WERI-Rb-1 (cell line): ENCODE results near the gene UGT1A6.

Source experiments
- DNase-seq: peaks from one replicate; pipeline ENCODE4 v3.0.0-alpha.2; 2020
- H3K27ac ChIP-seq: fragments of 250-450 bp; sonication (Bioruptor Pico); 2 replicates; pipeline ENCODE4 v1.5.1; 2020; ENCODE audit warnings: mild to moderate bottlenecking, moderate library complexity
- H3K27me3 ChIP-seq: fragments of 250-450 bp; sonication (Bioruptor Pico); 2 replicates; pipeline ENCODE4 v1.5.1; 2021; ENCODE audit warnings: mild to moderate bottlenecking, low read depth, moderate library complexity; ENCODE audit not compliant: insufficient read depth, severe bottlenecking
- H3K36me3 ChIP-seq: fragments of 250-450 bp; sonication (Bioruptor Pico); 2 replicates; pipeline ENCODE4 v1.5.1; 2020; ENCODE audit warnings: mild to moderate bottlenecking, moderate library complexity
- H3K4me3 ChIP-seq: 2 replicates; pipeline ENCODE4 v1.5.1; 2011; ENCODE audit warnings: low read depth, mild to moderate bottlenecking, control low read depth, low read length
- H3K9me3 ChIP-seq: fragments of 250-450 bp; sonication (Bioruptor Pico); 2 replicates; pipeline ENCODE4 v1.5.1; 2021; ENCODE audit warnings: mild to moderate bottlenecking, moderate library complexity; ENCODE audit not compliant: severe bottlenecking
- TF ChIP-seq, protein P1 (sequence below): IDR thresholded peaks from 2 replicates; pipeline ENCODE4 v1.5.1; 2011; ENCODE audit warnings: low read depth, mild to moderate bottlenecking, control low read depth, inconsistent platforms, low read length

The UGT1A6 gene

DNA sequence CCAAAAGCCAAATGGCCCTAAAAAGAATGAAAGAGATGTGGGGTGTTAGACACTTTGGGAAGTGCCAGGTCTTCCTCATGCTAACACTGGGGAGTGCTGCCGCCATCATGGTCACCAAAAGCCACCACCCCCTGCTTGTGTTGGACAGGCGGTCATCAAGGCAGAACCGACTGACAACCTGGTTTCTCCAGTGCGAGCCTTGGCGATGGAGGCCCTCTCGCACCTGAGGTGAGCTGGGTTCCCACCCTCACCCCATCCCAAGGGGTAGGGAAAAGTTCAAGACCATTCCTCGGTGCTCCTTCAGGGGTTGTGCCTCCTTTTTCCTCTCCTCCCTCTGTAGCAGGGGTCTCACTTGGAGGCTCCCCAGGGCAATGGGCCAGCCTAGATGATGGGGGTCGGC, 119.0 kb downstream of the UGT1A6 start:
- H3K9me3 ChIP-seq, result no peaks in the 10 kb centered on the region
- peak; percentile 2 for DNase-seq

GRCh38 chr2:233813236-233814055, 120.8 kb downstream of the UGT1A6 start:
- Histone ChIP-seq H3K27ac (no peak overlapping the region), H3K27me3 (no peaks in the 10 kb centered on the region), H3K4me3 (no peak overlapping the region), H3K9me3 (no peaks in the 10 kb centered on the region), H3K36me3 (no peaks in the 10 kb centered on the region)
- peak; percentile 2 for DNase-seq
- TF ChIP-seq, protein P1, sequence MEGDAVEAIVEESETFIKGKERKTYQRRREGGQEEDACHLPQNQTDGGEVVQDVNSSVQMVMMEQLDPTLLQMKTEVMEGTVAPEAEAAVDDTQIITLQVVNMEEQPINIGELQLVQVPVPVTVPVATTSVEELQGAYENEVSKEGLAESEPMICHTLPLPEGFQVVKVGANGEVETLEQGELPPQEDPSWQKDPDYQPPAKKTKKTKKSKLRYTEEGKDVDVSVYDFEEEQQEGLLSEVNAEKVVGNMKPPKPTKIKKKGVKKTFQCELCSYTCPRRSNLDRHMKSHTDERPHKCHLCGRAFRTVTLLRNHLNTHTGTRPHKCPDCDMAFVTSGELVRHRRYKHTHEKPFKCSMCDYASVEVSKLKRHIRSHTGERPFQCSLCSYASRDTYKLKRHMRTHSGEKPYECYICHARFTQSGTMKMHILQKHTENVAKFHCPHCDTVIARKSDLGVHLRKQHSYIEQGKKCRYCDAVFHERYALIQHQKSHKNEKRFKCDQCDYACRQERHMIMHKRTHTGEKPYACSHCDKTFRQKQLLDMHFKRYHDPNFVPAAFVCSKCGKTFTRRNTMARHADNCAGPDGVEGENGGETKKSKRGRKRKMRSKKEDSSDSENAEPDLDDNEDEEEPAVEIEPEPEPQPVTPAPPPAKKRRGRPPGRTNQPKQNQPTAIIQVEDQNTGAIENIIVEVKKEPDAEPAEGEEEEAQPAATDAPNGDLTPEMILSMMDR, result no peak

More for the DNA sequence above, 119.0 kb downstream of the UGT1A6 start:
- Histone ChIP-seq H3K27ac (no peak overlapping the region), H3K4me3 (no peak overlapping the region), H3K27me3 (no peaks in the 10 kb centered on the region), H3K36me3 (no peaks in the 10 kb centered on the region)
- TF ChIP-seq, protein P1, result no peak

GRCh38 chr2:233814056-233814835, 121.6 kb downstream of the UGT1A6 start:
- TF ChIP-seq, protein P1, result no peak
- peak; percentile 6 for DNase-seq
- H3K27ac ChIP-seq, result no peak overlapping the region

GRCh38 chr2:233815861-233816260, 123.2 kb downstream of the UGT1A6 start:
- DNase-seq, result no peak
- no peak overlapping the region for H3K4me3 ChIP-seq
- H3K36me3 ChIP-seq, result no peaks in the 10 kb centered on the region
- no peaks in the 10 kb centered on the region for H3K27me3 ChIP-seq
- TF ChIP-seq, protein P1, result no peak
- H3K27ac ChIP-seq, result no peak overlapping the region
- no peaks in the 10 kb centered on the region for H3K9me3 ChIP-seq

More at GRCh38 chr2:233814056-233814835, 121.6 kb downstream of the UGT1A6 start:
- Histone ChIP-seq H3K27me3 (no peaks in the 10 kb centered on the region), H3K4me3 (no peak overlapping the region), H3K9me3 (no peaks in the 10 kb centered on the region), H3K36me3 (no peaks in the 10 kb centered on the region)

GRCh38 chr2:233816334-233816733, 123.6 kb downstream of the UGT1A6 start:
- Histone ChIP-seq H3K27ac (no peak overlapping the region), H3K36me3 (no peaks in the 10 kb centered on the region), H3K27me3 (no peaks in the 10 kb centered on the region), H3K4me3 (no peak overlapping the region), H3K9me3 (no peaks in the 10 kb centered on the region)
- TF ChIP-seq, protein P1, result no peak
- DNase-seq, result no peak
